DOHH2 (cell line): Measurements from ENCODE around the gene KCNMA1.

Source experiments
- EZH2phosphoT487 ChIP-seq: fragments of 200-600 bp; sonication (generic); IDR thresholded peaks from 2 replicates; pipeline ENCODE4 v1.6.1; 2017; ENCODE audit warnings: borderline replicate concordance, mild to moderate bottlenecking, antibody characterized with exemption, low read length, moderate library complexity, mixed read lengths
- TF ChIP-seq, protein P1 (sequence below): fragments of 200-600 bp; sonication (generic); IDR thresholded peaks from one replicate; pipeline ENCODE4 v1.5.1; 2014; ENCODE audit warnings: antibody characterized with exemption, mild to moderate bottlenecking, low read depth, low read length; ENCODE audit not compliant: poor library complexity, severe bottlenecking

GRCh38 chr10:77604063-77604462 lies 33.5 kb downstream of the KCNMA1 start:
- TF ChIP-seq, protein P1, sequence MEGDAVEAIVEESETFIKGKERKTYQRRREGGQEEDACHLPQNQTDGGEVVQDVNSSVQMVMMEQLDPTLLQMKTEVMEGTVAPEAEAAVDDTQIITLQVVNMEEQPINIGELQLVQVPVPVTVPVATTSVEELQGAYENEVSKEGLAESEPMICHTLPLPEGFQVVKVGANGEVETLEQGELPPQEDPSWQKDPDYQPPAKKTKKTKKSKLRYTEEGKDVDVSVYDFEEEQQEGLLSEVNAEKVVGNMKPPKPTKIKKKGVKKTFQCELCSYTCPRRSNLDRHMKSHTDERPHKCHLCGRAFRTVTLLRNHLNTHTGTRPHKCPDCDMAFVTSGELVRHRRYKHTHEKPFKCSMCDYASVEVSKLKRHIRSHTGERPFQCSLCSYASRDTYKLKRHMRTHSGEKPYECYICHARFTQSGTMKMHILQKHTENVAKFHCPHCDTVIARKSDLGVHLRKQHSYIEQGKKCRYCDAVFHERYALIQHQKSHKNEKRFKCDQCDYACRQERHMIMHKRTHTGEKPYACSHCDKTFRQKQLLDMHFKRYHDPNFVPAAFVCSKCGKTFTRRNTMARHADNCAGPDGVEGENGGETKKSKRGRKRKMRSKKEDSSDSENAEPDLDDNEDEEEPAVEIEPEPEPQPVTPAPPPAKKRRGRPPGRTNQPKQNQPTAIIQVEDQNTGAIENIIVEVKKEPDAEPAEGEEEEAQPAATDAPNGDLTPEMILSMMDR = no peak
- no peak for TF ChIP-seq EZH2phosphoT487
